Measurements from ENCODE around the gene PSMB7.

The PSMB7 gene

DNA sequence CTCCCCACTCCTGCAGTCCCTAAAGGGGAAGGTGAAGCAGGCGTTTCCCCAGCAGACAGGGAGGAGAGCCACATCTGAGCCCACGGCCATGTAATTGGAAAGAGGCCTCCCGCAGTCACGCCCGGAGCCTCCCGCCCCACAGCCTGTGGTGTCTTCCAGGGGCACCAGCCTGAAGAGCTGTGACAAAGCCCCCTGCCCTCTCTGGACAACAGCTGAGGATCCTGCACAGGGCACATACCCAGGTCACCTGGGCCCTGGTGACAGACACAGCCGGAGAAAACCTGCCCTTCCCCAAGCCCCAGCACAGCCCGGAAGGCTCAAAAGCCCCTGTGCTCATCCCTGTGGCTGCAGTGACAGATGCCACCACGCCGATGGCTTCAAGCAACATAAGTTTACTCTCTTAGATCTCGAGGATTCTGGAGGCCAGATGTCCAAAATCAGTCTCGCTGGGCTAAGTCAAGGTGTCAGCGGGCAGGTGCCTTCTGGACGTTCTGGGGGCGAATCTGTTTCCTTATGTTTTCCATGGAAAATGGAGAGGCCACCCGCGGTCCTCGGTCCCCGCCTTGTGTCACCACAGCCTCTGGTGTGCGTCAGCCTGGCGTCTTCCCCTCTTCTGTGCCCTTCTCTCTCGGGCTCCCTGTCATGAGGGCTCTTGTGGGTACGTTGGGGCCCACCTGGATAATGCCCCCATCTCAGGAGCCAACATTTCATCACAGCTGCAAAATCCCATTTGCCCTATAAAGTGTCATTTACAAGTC, 71.5 kb downstream of the PSMB7 start:
- no peak for DNase-seq

- DNase-seq, result peak; percentile 93
Observed at GRCh38 chr9:124342776-124343485, 72.3 kb downstream of the PSMB7 start.

DNA sequence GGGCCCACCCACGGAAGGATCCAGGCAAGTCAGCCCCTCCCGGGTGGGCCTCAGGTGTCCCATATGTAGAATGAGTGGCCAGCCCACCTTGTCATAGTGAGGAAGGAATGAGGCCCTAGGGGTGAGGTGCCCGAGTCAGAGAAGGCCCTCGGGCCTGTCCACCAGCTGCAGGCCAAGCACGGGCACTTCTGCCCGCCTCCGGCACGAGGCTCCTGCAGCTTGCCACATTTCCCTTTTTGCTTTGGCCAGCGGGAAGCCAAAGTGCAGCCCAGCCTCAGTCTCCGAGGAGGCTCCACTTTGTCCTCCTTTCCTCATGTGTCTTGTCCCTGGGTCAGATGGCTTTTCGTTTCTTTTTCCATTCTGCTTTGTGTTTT, 72.9 kb downstream of the PSMB7 start:
- no peak for DNase-seq

GRCh38 chr9:124341455-124342170, 73.6 kb downstream of the PSMB7 start:
- DNase-seq, result no peak

GRCh38 chr9:124340219-124341069, 74.8 kb downstream of the PSMB7 start:
- DNase-seq, result no peak

GRCh38 chr9:124339603-124340146, 75.6 kb downstream of the PSMB7 start:
- DNase-seq, result no peak

DNA sequence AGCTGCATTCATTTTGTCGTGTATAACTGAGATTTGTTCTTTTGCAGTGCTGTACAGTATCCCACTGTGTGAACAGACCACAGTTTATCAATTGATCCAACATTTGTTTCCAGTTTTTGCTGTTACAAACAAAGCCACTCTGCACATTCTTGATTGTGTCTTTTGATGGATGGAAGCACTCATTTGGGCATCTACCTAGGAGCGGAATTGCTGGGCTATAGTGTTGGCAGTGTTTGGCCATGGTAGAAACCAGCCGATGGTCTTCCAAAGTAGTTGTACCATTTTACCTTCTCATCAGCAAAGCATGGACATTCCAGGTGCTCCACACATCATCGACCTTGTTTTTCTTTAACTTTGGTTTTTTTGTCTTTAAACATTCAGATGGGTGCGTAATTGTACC, 77.7 kb downstream of the PSMB7 start:
- DNase-seq, result no peak

- DNase-seq, result no peak
Observed at GRCh38 chr9:124335320-124335707, 79.9 kb downstream of the PSMB7 start.

- no peak for DNase-seq
Observed at GRCh38 chr9:124334568-124335319, 80.5 kb downstream of the PSMB7 start.

GRCh38 chr9:124333203-124333579, 82.1 kb downstream of the PSMB7 start:
- DNase-seq, result no peak

- DNase-seq, result no peak
Observed at GRCh38 chr9:124332361-124333202, 82.7 kb downstream of the PSMB7 start.

- no peak for DNase-seq
Observed at GRCh38 chr9:124331580-124331979, 83.7 kb downstream of the PSMB7 start.

DNA sequence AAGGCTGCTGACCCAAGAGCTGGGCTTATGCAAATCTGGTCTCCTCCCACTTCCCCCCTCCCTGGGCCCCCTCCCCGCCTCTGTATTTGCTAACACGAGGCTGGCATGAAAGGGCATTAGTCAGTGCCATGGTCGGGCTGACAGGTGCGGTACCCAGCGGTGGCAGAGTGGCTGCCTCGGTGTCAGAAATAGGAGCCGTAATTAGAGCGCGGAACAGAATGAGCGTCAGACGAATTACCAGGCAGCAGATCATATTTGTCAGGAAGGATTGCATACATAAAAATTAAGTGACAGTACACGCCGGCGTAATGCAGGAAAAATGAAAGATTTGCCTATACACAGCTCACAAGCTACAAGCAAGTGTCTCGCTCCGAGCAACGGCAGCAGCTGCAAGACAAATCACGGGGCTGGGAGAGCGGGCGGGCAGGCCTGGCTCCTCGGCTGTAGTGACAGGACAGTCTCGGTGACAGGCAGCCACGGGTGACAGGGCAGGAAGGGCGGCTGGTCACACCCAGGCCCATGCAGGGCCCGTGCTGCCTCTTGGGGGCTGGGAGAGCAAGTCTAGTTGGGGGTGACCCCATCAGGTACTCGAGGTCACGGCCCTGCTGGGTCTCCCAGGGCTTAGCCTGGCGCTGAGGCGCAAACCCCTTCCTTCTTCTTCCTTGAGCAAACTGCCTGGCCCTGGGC, 85.1 kb downstream of the PSMB7 start:
- DNase-seq, result no peak

GRCh38 chr9:124329206-124329792, 85.9 kb downstream of the PSMB7 start:
- no peak for DNase-seq

DNA sequence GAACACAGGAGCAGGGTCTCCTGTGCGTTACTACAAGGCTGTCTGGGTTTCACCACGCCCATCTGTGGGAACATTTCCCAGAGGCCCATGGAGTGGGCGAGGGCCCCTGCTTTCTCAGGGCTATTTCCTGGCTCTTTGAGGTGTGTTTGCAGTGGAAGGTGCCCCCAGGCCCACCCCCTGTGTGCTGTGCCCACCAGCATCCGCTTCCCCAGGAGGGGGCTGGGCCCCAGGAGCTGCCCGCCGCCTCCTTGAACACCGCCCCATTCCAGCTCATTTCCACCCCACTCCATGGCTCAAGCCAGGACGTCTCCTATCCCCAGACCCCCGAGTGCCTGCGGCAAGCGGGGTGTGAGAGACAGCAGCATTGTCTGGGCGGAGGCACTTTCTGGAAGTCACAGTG, 87.0 kb downstream of the PSMB7 start:
- no peak for DNase-seq

DNA sequence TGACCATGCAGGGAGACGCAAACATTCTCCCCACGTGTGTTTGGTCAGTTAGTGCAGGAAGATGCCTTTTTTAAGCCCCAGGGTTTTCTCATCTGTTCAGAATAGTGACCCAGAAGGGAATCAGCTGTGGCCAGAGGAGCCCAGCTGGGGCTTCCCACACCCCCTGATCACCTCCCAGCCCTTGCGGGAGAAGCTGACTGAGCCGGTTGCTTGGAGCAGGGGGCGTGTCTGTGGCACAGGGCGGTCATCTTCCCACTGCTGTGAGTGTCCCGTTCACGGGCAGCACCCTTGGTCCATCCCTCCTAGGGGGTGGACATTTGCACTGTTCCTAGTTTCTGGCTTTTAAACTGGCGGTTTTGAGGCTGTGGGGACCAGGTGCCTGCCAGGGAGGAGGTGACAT, 87.8 kb downstream of the PSMB7 start:
- DNase-seq, result no peak

DNA sequence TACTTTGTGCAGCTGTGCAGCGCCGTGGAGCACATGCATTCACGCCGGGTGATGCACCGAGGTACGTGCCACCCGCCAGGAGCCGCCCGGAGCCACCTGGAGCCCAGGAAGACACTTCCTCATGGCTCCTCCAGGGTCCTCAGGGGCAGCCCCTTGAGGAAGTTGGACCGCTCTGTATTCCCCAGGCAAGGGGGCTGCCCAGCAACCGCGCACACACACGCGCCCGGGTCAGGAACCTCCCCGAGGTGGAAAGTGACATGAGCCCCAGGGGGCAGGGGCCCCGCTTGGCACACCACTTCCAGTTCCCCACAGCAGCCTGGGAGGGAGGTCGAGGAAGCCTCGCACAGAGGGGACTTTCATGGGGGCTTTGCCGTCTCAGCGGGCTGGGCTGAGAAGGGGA, 88.9 kb downstream of the PSMB7 start:
- DNase-seq, result no peak

GRCh38 chr9:124325816-124326215, 89.4 kb downstream of the PSMB7 start:
- DNase-seq, result no peak

DNA sequence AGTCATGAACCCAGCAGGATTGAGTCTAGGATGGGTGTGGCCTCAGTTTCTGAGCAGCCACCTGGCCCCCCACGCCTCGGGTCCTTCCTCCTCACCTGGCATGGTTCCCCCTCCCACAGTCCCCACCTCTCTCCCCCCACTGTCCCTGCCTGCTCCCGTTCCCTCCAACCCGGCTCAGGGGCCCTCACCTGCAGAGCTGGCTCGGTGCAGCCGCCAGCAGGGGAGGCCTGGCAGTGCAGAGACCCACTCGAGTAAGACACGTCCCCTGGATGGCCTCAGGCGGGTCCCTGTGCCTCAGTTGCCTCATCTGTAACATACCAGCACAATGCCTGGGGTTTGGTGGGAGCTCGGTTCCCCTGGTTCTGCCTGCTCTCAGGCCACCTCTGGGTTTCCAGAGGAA, 91.3 kb downstream of the PSMB7 start:
- DNase-seq, result no peak
